CD4-positive, alpha-beta T cell treated with Interleukin-15 for 4 hours (primary cell): ENCODE results near the gene MRPL36.
"Not testable (repeated sequence)": the region's sequence is repeated elsewhere in the genome, so short reads cannot be mapped to it uniquely, and the experiment has no call there.

Source experiments
- DNase-seq: peaks from one replicate; pipeline ENCODE4 v3.0.0-alpha.2; 2020; ENCODE audit warnings: low spot score

MRPL36 gene

DNA sequence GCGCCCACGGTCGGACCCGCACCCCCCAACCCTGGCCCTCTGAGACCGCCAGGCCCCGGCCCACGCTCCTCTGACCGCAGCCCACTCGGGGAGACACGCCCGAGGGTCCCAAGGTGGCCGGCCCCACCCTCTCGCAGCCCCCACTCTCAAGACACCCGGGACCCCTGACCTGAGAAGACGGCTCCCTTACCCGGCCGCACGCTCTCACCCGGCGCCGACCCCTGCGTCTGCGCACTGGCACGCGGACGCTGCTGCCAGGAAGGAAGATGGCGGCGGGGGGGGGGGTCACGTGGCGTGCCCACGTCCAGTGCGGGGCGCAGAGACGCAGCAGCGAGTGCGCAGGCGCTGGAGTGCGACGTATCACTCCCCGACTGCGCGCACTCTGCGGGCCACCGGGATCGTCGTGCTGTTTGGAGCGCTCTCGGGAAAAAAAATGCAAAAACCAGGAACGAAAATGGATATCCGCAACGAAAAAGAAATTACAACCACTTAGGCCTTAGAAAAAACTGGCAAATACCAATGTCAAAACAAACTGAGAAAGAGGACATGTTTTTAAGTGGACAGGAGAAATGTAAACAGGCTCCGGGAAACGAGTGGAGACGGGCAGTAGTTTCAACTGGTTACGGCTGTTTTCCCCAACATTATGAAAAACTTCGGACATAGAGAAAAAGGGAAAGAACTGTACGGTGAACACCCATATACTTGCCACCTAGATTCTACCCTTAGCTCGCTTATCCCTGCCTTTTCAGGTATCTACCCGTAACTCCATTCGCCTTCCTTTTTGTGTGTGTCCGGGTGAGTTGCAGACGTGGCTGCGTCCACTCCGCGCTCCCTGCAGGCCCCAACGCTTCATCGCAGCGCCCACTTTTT lies at the start of gene MRPL36:
Gene MRPL36 (minus strand): TSS at position 236 of the 870 bp plus-strand sequence. CDS start 902 bp downstream, outside the sequence.
- DNase-seq: peak; percentile 91

GRCh38 chr5:1847611-1848010 lies 48.0 kb upstream of the MRPL36 start:
- no peak for DNase-seq

DNA sequence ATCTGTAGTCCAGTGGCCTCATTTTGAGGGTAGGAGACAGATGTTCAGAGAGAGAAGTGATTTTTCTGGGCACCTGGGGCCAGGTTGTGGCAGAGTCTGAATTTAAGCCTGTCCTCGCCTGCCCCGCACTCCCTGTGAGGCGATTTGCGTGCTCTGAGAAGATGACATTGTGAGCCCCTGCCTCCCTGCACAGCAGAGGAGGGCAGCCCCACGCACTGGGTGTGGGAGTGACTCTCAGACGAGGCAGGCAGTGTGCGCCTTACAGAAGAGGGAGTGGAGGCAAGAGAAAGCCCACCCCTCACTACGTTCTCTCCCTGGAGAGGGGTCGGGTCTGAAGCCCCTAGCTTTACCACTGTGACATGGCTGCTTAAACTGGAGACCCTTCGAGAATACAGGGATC lies 47.4 kb upstream of the MRPL36 start:
- no peak for DNase-seq

DNA sequence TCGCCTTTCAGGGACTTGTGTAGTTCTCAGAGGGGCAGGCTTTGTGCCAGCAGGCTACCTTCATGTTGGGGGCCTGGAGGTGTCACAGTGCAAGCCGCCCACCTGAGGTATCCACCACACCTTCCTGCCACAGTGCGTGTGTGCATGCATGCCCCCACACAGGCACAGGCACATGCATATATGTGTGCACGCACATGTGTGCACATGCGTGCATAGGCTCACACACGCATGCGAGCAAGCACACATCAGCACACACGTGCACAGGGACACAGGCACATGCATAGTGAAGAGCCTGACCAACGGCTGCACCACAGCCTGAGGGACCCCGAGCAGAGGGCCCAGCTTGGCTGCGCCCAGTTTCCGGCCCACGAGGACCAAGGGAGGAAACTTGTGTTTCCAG lies 46.9 kb upstream of the MRPL36 start:
- DNase-seq: no peak

DNA sequence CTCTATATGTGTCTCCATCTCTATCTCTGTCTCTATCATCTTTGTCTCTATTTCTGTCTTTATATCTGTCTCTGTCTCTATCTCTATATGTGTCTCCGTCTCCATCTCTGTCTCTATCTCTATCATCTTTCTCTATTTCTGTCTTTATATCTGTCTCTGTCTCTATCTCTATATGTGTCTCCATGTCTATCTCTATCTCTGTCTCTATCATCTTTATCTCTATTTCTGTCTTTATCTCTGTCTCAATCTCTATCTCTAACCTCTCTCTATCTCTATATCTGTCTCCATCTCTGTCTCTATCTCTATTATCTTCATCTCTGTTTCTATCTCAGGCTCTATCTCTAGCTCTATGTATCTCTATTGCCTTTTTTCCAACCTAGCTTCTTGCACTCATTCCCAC lies 46.1 kb upstream of the MRPL36 start:
- no peak for DNase-seq

- DNase-seq: no peak
These were observed 45.2 kb upstream of the MRPL36 start for GRCh38 chr5:1844708-1845436.

DNA sequence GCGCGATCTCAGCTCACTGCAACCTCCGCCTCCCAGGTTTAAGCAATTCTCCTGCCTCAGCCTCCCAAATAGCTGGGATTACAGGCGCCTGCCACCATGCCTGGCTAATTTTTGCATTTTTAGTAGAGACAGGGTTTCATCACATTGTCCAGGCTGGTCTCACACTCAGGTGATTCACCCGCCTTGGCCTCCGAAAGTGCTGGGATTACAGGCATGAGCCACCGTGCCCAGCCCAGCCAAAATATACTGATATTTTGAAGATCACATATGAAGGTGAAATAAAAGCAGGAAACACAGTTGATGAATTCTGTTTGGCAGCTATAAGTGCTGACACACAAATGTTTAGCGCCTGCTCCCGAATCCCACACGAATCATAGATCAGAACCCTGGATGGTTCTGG lies 44.1 kb upstream of the MRPL36 start:
- not testable (repeated sequence) for DNase-seq

DNA sequence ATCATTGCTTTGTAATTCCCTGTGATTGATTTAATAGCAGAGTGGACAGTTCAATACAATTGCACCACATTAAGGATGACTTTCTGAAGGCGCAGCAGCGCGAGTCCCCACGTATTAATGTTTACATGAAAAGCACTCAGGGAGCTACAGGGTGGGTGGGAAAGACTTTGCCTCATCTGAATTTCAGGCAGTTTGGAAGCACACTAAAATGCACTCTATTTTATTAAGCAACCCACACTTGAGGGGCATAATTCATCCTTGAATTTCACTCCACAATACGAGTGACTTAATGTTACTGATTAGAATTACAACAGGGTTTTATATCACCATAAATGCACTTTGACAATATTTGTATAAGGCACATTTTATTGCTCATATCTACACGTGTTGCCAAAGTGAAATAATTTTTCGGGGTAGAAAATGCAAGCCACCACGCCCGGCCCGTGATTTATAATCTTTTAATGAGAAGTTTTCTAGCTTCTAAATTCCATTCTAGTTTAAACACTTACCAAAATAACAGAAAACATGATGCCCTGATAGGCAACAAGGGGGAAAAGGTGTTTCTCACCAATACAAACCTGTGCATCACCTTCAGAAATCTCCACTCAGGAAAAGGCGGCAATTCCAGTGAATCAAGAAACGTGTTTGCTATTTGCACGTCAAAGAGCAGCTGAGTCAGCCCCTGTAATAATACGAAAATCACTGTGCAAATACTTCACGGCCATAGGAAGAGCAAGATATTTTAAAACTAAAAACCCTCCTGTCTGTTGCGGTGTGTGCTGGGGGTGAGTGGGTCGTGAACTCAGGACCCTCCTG lies 42.6 kb upstream of the MRPL36 start:
- DNase-seq: no peak

DNA sequence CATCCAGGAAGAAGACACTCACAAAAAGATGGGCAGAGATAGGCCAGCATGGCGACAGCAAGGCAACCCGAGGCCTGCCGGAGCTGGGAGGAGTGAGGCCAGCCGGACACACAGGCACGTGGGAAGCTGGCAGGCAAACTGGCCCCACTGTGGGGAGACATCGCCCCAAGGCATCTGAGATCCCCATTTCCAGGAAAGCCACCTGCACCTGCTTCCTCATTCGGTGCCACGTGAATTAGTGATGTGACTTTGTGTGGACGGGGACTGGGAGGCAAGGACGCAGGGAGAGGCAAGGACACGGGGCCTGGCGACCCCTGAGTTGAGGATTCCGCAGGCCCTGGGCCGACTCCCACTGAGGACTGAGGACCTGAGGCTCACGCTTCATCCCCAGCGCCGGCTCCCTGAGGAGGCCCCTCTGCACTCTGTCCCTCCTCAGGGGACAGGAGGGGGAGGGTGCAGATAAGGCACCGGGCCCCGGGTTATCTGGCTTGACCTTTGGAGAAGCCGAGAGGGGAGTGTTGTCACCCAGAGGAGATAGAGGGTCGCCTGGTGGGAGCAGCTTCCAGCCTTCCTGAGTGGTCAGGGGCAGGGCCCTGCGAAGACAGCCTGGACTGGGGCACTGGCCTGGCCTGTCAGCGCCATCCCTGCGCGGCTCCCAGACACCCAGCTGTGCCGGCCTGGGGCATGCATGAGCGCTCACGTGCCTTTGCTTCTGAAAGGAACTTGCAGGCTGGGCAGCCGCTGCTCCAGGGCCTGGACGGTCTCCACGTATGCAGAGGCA lies 41.3 kb upstream of the MRPL36 start:
- no peak for DNase-seq

DNA sequence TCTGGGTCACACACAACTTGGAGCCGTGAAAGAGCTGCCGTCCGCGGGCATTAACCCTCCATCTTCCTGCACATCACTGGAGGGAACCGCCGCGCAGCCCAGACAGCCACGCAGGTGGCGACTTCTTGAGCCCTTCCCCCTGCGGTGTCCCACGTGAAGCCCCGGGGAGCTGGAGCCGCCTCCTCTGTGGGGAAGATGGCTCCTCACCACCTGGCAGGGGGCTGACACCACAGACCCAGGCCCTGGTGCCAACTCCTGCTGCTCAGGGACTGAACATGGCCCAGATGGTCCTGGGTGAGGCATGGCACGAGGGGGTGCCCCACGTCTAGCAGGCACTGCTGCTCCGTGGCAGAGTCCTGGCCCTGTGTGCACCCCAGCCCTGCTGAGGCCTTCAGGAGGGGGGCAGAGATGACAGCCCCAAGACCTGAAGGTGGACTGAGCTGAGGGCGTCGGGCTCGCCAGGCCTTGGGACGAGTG lies 40.5 kb upstream of the MRPL36 start:
- no peak for DNase-seq

- DNase-seq: no peak
These were observed 38.4 kb upstream of the MRPL36 start for GRCh38 chr5:1838013-1838412.

GRCh38 chr5:1836891-1837880 lies 37.5 kb upstream of the MRPL36 start:
- DNase-seq: no peak

DNA sequence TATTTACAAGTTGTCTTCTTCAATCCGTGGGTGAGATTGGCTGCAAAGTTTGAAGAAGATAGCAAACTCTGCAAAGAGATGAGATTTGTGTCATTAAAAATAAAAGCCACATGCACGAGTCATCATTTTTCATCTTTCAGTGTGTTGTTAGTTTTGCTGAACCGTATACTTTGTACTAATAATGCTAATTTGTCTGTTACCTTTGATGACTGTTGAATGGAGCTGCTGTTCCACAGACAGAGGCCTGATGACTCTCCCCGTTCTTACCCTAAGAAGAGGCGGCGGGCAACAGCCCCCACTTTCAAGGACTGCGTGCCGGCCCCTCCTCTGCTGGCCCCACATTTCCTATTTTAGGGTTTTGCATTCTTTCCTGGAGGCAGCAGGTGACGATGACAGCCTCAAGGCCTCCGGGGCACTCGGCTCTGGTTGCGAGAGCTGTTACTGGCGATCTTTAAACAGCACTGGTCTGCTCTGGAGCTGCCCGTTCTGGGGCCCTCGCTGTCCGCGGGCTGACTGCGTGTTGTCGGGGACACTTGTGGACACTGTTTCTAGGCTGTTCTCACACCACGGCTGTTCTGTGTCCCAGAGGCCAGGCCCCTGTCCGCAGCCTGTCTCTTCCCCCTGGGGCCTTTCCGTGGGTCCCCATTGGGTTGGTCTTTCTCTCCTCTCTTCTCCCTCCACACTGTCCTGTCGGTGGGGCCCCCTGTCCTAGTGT lies 36.7 kb upstream of the MRPL36 start:
- DNase-seq: no peak

- no peak for DNase-seq
These were observed 35.8 kb upstream of the MRPL36 start for GRCh38 chr5:1835431-1835830.

DNA sequence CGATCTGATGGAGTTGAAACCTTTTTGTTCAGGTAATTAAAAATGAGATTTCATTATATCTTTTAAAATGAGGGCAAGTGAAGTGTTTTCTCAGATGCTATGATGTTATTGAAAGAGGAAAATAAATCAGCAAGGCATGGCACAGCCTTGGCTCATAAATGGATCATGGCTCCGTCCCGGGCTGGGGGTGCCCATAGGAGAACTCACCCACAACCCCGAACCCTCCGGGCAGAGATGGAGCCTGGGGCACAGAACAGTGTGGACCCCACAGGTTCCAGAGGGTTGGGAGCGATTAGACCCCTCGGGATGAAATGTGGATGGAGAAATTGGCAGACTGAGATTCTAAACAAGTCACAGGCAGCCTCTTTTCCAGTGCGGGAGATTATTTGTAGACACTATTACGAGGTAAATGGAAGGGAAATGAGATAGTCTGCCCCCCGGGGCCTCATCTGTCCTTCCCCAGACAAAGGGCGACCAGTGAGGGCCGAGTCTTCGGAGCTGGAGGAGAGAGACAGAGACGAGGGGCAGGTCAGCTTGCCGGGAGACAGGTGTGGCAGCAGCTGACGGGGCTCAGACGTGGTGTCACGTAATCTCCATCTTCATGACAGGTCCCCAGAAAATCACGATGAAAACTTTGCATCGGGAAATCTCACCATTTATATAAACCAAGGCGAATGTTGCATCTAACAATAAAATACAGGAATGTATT lies 35.2 kb upstream of the MRPL36 start:
- no peak for DNase-seq

- no peak for DNase-seq
These were observed 34.5 kb upstream of the MRPL36 start for GRCh38 chr5:1834022-1834551.

GRCh38 chr5:1833264-1834021 lies 33.8 kb upstream of the MRPL36 start:
- no peak for DNase-seq
